HG02943 (cell line): ENCODE results near the gene SELENOI.
"Not testable (repeated sequence)": the region's sequence is repeated elsewhere in the genome, so short reads cannot be mapped to it uniquely, and the experiment has no call there.

Experiments used
- ATAC-seq: cut with Tn5 transposase; IDR thresholded peaks from one replicate; pipeline ENCODE4 v1.9.1; 2021; ENCODE audit warnings: mild to moderate bottlenecking, low read depth, moderate library complexity; ENCODE audit not compliant: unreplicated experiment

Gene SELENOI

GRCh38 chr2:26355038-26355995 is 9.4 kb downstream of the SELENOI start:
- ATAC-seq, result no peak

GRCh38 chr2:26356111-26356510 is 10.2 kb downstream of the SELENOI start:
- ATAC-seq, result no peak

GRCh38 chr2:26356771-26357170 is 10.8 kb downstream of the SELENOI start:
- no peak for ATAC-seq

GRCh38 chr2:26359886-26360473 is 14.0 kb downstream of the SELENOI start:
- no peak for ATAC-seq

DNA sequence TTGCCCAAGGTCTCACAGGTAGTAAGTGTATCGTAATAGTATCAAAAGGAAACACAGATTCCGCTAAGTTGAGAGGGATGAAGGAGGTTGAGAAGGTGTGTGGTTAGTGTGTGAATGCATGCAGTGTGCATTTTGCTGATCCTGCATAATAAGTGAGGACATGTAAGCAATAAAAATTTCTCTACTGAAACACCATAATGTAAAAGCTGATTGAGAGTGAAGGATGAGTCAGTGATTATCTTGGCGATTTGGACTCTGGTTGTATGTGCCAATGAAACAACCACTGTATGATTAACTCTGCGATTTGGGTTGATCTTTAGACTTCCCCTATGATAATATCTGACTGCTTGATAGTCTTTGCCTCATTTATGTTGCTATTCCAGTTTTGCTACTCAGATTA is 17.4 kb downstream of the SELENOI start:
- ATAC-seq, result no peak

DNA sequence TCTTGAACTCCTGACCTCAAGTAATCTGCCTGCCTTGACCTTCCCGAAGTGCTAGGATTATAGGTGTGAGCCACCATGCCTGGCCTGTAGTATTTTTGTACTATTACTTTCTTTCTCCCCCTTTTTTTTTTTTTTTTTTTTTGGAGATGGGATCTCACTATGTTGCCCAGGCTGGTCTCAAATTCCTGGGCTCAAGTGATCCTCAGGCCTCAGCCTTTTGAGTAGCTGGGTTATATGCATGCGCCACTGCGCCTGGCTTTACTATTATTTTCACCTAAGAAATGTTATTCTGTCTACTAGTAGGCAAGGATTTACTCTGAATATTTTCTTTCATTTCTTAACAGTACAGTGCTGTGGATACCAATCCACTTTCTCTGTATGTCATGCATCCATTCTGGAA is 18.0 kb downstream of the SELENOI start:
- no peak for ATAC-seq

- no peak for ATAC-seq
Measured at GRCh38 chr2:26364669-26365068, 18.7 kb downstream of the SELENOI start.

DNA sequence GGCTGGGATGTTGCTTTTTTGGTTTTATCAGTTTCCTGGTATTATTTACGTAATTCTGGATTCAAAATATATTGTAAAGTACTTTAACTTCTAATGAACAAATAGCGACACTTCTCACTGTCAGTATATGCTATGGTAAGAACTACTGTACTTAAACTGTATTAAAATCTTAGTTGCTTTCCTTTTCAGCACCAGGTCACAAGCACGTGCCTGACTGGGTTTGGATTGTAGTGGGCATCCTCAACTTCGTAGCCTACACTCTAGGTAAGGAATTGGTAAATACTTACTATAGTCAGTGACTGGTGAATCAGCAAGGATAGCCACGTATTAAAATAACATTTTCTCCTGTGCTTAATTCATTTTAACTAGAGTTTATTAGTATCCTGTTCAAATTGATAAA is 21.0 kb downstream of the SELENOI start:
- no peak for ATAC-seq

DNA sequence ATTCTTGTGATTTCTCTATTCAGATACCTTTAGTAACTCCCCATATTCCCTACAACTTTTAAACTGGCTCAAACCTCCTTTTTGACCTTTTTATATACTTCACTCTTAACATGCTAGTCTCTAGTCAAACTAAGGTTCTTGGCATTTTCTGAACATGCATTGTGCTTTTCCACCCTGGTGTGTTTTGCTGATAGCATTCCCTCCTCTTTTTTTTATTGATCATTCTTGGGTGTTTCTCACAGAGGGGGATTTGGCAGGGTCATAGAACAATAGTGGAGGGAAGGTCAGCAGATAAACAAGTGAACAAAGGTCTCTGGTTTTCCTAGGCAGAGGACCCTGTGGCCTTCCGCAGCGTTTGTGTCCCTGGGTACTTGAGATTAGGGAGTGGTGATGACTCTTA is 23.7 kb downstream of the SELENOI start:
- ATAC-seq, result not testable (repeated sequence)

GRCh38 chr2:26370909-26371308 is 25.0 kb downstream of the SELENOI start:
- ATAC-seq, result not testable (repeated sequence)

DNA sequence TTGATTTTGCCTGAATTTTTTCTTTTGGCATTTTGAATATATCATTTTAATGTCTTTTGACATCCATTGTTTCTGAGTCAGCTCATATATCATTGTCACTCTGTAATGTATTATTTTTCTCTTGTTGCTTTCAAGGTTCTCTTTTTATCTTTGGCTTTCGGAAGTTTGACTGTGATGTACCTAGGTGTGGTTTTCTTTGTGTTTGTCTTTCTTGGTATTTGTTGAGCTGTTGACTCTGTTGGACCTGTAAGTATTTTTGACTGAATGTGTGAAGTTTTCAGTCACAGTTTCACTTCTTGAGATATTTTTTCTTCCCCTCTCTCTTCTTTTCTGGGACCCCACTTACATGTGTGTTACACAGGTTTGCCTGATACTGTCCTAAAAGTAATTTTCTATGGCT is 30.9 kb downstream of the SELENOI start:
- ATAC-seq, result no peak

DNA sequence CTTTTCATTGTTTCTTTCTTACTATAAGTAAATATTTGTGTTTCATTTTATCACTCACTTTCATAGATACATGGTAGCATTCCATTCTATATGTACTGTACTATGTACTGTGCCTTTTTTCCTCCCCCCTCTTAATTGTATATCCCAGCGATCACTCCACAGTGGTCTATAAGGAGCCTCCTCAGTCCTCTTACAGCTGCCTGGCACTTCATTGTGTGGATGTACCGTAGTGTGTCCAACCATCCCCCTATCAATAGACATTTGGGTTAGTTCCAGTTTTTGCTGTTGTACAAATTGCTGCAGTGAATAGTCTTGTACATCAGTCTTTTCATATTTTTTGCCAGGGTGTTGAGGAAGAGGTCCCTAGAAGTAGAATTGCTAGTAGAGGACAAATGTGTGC is 34.3 kb downstream of the SELENOI start:
- ATAC-seq, result no peak

DNA sequence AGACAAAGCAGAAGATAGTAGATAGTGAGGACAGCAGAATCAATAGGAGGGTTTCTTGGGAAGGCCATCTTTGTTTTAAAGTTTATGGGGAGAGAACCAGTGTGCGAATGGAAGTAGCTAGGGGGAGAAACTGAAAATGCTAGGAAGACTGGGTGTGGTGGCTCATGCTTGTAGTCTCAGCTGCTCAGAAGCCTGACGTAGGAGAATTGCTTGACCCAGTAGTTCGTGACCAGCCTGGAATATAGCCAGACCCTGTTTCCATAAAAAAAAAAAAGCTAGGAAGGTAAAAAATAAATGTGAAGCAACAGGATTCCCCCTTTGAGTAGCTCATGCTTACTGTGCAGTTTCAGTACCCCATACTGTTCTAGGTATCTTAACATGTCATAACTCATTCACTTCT is 36.6 kb downstream of the SELENOI start:
- no peak for ATAC-seq

- no peak for ATAC-seq
Measured at GRCh38 chr2:26384183-26384582, 38.2 kb downstream of the SELENOI start.

GRCh38 chr2:26384597-26384996 is 38.7 kb downstream of the SELENOI start:
- no peak for ATAC-seq

GRCh38 chr2:26387189-26387588 is 41.2 kb downstream of the SELENOI start:
- no peak for ATAC-seq

- ATAC-seq, result no peak
Measured at GRCh38 chr2:26394694-26395093, 48.8 kb downstream of the SELENOI start.

DNA sequence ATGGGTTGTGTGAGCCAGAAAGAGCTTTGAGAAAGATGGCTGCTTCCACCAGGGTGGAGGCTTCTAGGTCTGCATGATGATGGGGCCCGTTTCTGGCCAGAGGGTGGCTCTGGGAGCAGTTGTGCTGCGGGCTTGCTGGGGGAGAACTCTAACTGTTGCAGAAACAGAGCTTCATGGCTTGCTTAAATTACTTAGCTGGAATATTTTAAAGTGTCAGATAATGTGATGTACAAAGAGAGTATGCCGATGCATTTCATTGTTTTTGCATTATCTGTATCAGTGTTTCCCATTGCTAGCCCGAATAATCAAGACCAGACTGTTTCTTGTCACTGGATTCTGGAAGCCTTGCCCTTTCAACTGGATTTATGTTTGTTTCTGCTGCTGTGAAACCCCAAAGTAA is 49.5 kb downstream of the SELENOI start:
- no peak for ATAC-seq

DNA sequence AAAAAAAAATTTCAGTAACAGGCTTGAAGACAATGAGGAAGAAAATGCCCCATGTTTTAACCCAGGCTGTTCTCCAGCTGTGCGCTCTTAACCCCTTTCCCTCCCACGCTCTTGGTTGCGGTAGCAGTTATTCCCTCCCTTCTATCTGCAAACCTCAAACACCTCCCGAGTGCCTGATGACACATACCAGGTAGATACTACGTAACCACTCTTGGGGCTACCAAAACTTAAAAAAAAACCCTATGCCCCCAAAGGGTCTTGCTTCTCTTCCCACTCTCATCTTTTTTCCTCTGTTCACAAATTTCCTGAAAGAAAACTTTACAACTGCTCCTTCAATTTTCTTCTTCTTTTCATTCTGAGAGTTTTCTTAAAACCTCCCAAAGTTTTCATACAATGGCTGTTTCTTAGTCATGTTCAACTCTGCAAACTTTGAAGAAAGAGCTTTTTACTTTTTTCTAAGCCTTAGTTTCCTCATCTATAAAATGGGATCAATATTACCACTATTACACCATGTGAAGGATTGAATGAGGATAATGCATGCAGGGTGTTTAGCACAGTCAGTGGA is 50.9 kb downstream of the SELENOI start:
- no peak for ATAC-seq

- no peak for ATAC-seq
Measured at GRCh38 chr2:26399771-26400376, 53.9 kb downstream of the SELENOI start.

DNA sequence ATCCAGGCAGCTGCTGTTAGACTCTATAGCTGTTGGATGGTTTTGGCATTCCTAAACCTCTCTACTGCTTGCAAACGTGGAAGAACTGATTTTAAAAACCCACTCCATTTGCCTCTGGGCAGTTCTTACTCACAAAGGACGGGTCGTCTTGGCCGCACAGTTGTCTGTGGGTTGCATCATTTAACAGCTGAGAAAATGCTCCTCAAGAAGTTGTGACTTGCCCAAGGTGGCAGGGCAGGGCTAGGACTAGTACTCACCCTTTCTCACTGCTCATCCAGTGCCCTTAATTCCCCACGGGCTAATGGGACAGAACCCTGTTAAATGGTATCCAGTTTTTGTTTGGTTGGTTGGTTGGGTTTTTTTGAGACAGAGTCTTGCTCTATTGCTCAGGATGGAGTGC is 54.8 kb downstream of the SELENOI start:
- no peak for ATAC-seq
